Activated CD4-positive, alpha-beta T cell treated with anti-CD3 and anti-CD28 coated beads, Interleukin-2, amount 10 ng/mL, durations not matched to agents 7 days and 5 days (primary cell): ENCODE data around the gene MYOF. TPM values are rescaled to one million over a fixed set of nuclear protein-coding genes. Genes with fewer than 3 reads are reported as not detected.
"Not testable (repeated sequence)": the region's sequence is repeated elsewhere in the genome, so short reads cannot be mapped to it uniquely, and the experiment has no call there.

Source experiments
- CTCF ChIA-PET: fragments of 350-600 bp; sonication (Branson Sonifier 250); formaldehyde crosslinking; loops from one replicate; lab custom pipeline; 2021; ENCODE audit warnings: antibody characterized with exemption; lab: Charles Lee
- POLR2A ChIA-PET: fragments of 350-600 bp; sonication (Branson Sonifier 250); formaldehyde crosslinking; loops from one replicate; lab custom pipeline; 2021; ENCODE audit warnings: antibody characterized with exemption; lab: Charles Lee
- DNase-seq: peaks from one replicate; pipeline ENCODE4 v3.0.0-alpha.2; 2020
- H3K27ac Mint-ChIP-seq: one replicate; pipeline ENCODE4 v1.8.0; 2021; ENCODE audit warnings: mild to moderate bottlenecking, moderate library complexity, mixed read lengths
- H3K27me3 Mint-ChIP-seq: one replicate; pipeline ENCODE4 v1.8.0; 2021; ENCODE audit warnings: mixed read lengths
- H3K36me3 Mint-ChIP-seq: one replicate; pipeline ENCODE4 v1.8.0; 2021; ENCODE audit warnings: low read depth, mixed read lengths
- H3K4me1 Mint-ChIP-seq: one replicate; pipeline ENCODE4 v1.8.0; 2021; ENCODE audit warnings: mixed read lengths
- H3K4me3 Mint-ChIP-seq: one replicate; pipeline ENCODE4 v1.8.0; 2021; ENCODE audit warnings: mild to moderate bottlenecking, moderate library complexity, mixed read lengths
- H3K9me3 Mint-ChIP-seq: one replicate; pipeline ENCODE4 v1.8.0; 2021; ENCODE audit warnings: mixed read lengths
- total RNA-seq, 2 experiments: library from RNA; stranded (reverse); gene quantifications; one replicate each; pipeline ENCODE4 v1.2.3, GENCODE V29; 2021

MYOF gene
- total RNA-seq, 2 experiments from 2014 or later, result 1.4 to 2.7 TPM

- Mint-ChIP-seq H3K4me3 (no peak overlapping the region), H3K36me3 (no peaks in the 10 kb centered on the region), H3K4me1 (no peaks in the 10 kb centered on the region), H3K27ac (no peak overlapping the region), H3K27me3 (no peaks in the 10 kb centered on the region), H3K9me3 (peaks cover 2% of the 10 kb centered on the region)
- ChIA-PET CTCF (interaction anchor here (1.1 kb wide), 1 partner anchor 24 kb away, joined by 3 read pairs; no protein-coding TSS in a partner anchor), POLR2A (no interaction called here)
- no peak for DNase-seq
These were observed 46.3 kb downstream of the MYOF start for GRCh38 chr10:93435621-93436397.

- H3K27ac Mint-ChIP-seq, result no peak overlapping the region
- POLR2A ChIA-PET, result no interaction called here
- no peaks in the 10 kb centered on the region for H3K27me3 Mint-ChIP-seq
- no peaks in the 10 kb centered on the region for H3K4me1 Mint-ChIP-seq
- no peak overlapping the region for H3K4me3 Mint-ChIP-seq
- H3K9me3 Mint-ChIP-seq, result peaks cover 4% of the 10 kb centered on the region
- H3K36me3 Mint-ChIP-seq, result no peaks in the 10 kb centered on the region
- CTCF ChIA-PET, result no interaction called here
- no peak for DNase-seq
These were observed 47.1 kb downstream of the MYOF start for GRCh38 chr10:93434991-93435491.

GRCh38 chr10:93431361-93431760, 50.8 kb downstream of the MYOF start:
- H3K27ac Mint-ChIP-seq, result peak overlapping the region; percentile 5
- H3K4me1 Mint-ChIP-seq, result peaks cover 8% of the 10 kb centered on the region
- POLR2A ChIA-PET, result no interaction called here
- DNase-seq, result no peak
- H3K36me3 Mint-ChIP-seq, result no peaks in the 10 kb centered on the region
- peaks cover 7% of the 10 kb centered on the region for H3K9me3 Mint-ChIP-seq
- H3K4me3 Mint-ChIP-seq, result no peak overlapping the region
- H3K27me3 Mint-ChIP-seq, result no peaks in the 10 kb centered on the region
- CTCF ChIA-PET, result interaction anchor here (1.9 kb wide), 1 partner anchor 10 kb away, joined by 4 read pairs; no protein-coding TSS in a partner anchor

GRCh38 chr10:93425861-93426260, 56.3 kb downstream of the MYOF start:
- Mint-ChIP-seq H3K4me3 (no peak overlapping the region), H3K9me3 (peaks cover 5% of the 10 kb centered on the region), H3K27me3 (no peaks in the 10 kb centered on the region), H3K4me1 (peaks cover 14% of the 10 kb centered on the region), H3K27ac (peak overlapping the region; percentile 11), H3K36me3 (no peaks in the 10 kb centered on the region)
- ChIA-PET POLR2A (no interaction called here), CTCF (no interaction called here)
- no peak for DNase-seq

GRCh38 chr10:93422118-93422517, 60.0 kb downstream of the MYOF start:
- POLR2A ChIA-PET, result no interaction called here
- Mint-ChIP-seq H3K27ac (no peak overlapping the region), H3K4me3 (no peak overlapping the region), H3K27me3 (no peaks in the 10 kb centered on the region), H3K36me3 (no peaks in the 10 kb centered on the region), H3K4me1 (peaks cover 7% of the 10 kb centered on the region), H3K9me3 (no peaks in the 10 kb centered on the region)
- CTCF ChIA-PET, result no interaction called here
- DNase-seq, result no peak

GRCh38 chr10:93420944-93421825, 60.9 kb downstream of the MYOF start:
- Mint-ChIP-seq H3K27me3 (no peaks in the 10 kb centered on the region), H3K4me1 (peaks cover 7% of the 10 kb centered on the region), H3K27ac (no peak overlapping the region), H3K9me3 (no peaks in the 10 kb centered on the region), H3K4me3 (no peak overlapping the region), H3K36me3 (no peaks in the 10 kb centered on the region)
- ChIA-PET CTCF (interaction anchor here (1.0 to 1.4 kb wide), 2 partner anchors 11 to 21 kb away, joined by 4 read pairs; no protein-coding TSS in a partner anchor), POLR2A (no interaction called here)
- DNase-seq, result no peak

GRCh38 chr10:93420091-93420490, 62.0 kb downstream of the MYOF start:
- no peak for DNase-seq
- H3K27me3 Mint-ChIP-seq, result no peaks in the 10 kb centered on the region
- CTCF ChIA-PET, result interaction anchor here (1.1 to 1.7 kb wide), 4 partner anchors 8 to 43 kb away, joined by 3 to 4 read pairs (median 3); no protein-coding TSS in a partner anchor
- no peak overlapping the region for H3K4me3 Mint-ChIP-seq
- peaks cover 1% of the 10 kb centered on the region for H3K9me3 Mint-ChIP-seq
- no peaks in the 10 kb centered on the region for H3K36me3 Mint-ChIP-seq
- POLR2A ChIA-PET, result no interaction called here
- no peak overlapping the region for H3K27ac Mint-ChIP-seq
- peaks cover 12% of the 10 kb centered on the region for H3K4me1 Mint-ChIP-seq

GRCh38 chr10:93419016-93419415, 63.1 kb downstream of the MYOF start:
- CTCF ChIA-PET, result interaction anchor here (0.6 to 1.7 kb wide), 4 partner anchors 9 to 42 kb away, joined by 3 read pairs; no protein-coding TSS in a partner anchor
- H3K4me3 Mint-ChIP-seq, H3K27me3 Mint-ChIP-seq: not testable (repeated sequence)

GRCh38 chr10:93417921-93418320, 64.2 kb downstream of the MYOF start:
- ChIA-PET CTCF (interaction anchor here (1.2 kb wide), 1 partner anchor 23 kb away, joined by 3 read pairs; no protein-coding TSS in a partner anchor), POLR2A (no interaction called here)
- no peak for DNase-seq
- no peaks in the 10 kb centered on the region for H3K27me3 Mint-ChIP-seq
- no peak overlapping the region for H3K27ac Mint-ChIP-seq
- H3K4me3 Mint-ChIP-seq, result no peak overlapping the region
- H3K9me3 Mint-ChIP-seq, result peaks cover 2% of the 10 kb centered on the region
- peaks cover 25% of the 10 kb centered on the region for H3K4me1 Mint-ChIP-seq
- peaks cover 2% of the 10 kb centered on the region for H3K36me3 Mint-ChIP-seq

More at GRCh38 chr10:93419016-93419415, 63.1 kb downstream of the MYOF start:
- H3K27ac Mint-ChIP-seq, H3K9me3 Mint-ChIP-seq, H3K36me3 Mint-ChIP-seq, POLR2A ChIA-PET, DNase-seq: not testable (repeated sequence)
- peaks cover 14% of the 10 kb centered on the region for H3K4me1 Mint-ChIP-seq

- CTCF ChIA-PET, result interaction anchor here (0.6 to 1.2 kb wide), 2 partner anchors 24 to 756 kb away, joined by 3 read pairs; no protein-coding TSS in a partner anchor
- peaks cover 32% of the 10 kb centered on the region for H3K4me1 Mint-ChIP-seq
- H3K9me3 Mint-ChIP-seq, result peaks cover 4% of the 10 kb centered on the region
- peaks cover 4% of the 10 kb centered on the region for H3K36me3 Mint-ChIP-seq
- POLR2A ChIA-PET, result interaction anchor here (0.6 kb wide), 1 partner anchor 913 kb away, joined by 3 read pairs; no protein-coding TSS in a partner anchor
- DNase-seq, result no peak
- no peak overlapping the region for H3K4me3 Mint-ChIP-seq
- no peak overlapping the region for H3K27ac Mint-ChIP-seq
- H3K27me3 Mint-ChIP-seq, result no peaks in the 10 kb centered on the region
These were observed 64.9 kb downstream of the MYOF start for GRCh38 chr10:93417266-93417665.

- peaks cover 6% of the 10 kb centered on the region for H3K36me3 Mint-ChIP-seq
- CTCF ChIA-PET, result interaction anchor here (0.6 to 1.2 kb wide), 3 partner anchors 24 to 756 kb away, joined by 3 read pairs; no protein-coding TSS in a partner anchor
- peaks cover 36% of the 10 kb centered on the region for H3K4me1 Mint-ChIP-seq
- H3K9me3 Mint-ChIP-seq, result peaks cover 5% of the 10 kb centered on the region
- no peaks in the 10 kb centered on the region for H3K27me3 Mint-ChIP-seq
- no peak overlapping the region for H3K27ac Mint-ChIP-seq
- H3K4me3 Mint-ChIP-seq, result no peak overlapping the region
- POLR2A ChIA-PET, result no interaction called here
- no peak for DNase-seq
These were observed 65.3 kb downstream of the MYOF start for GRCh38 chr10:93416824-93417223.

GRCh38 chr10:93415693-93416092, 66.4 kb downstream of the MYOF start:
- no peak for DNase-seq
- Mint-ChIP-seq H3K27ac (no peak overlapping the region), H3K4me1 (peaks cover 44% of the 10 kb centered on the region), H3K27me3 (no peaks in the 10 kb centered on the region), H3K9me3 (peaks cover 8% of the 10 kb centered on the region), H3K36me3 (peaks cover 8% of the 10 kb centered on the region), H3K4me3 (no peak overlapping the region)
- ChIA-PET CTCF (no interaction called here), POLR2A (no interaction called here)
